Epithelial cell of prostate (primary cell): ENCODE results near the gene BMS1.
A peak's percentile ranks its signal among the peaks of the same experiment; 100 is the strongest.
"Not testable (repeated sequence)": the region's sequence is repeated elsewhere in the genome, so short reads cannot be mapped to it uniquely, and the experiment has no call there.

Experiments used
- DNase-seq: peaks from one replicate; pipeline ENCODE4 v3.0.0-alpha.2; 2011; ENCODE audit warnings: low read depth, low spot score
- H3K27ac ChIP-seq: fragments of 450-650 bp; 2 replicates; pipeline ENCODE4 v1.5.1; 2017; ENCODE audit warnings: mild to moderate bottlenecking

Gene BMS1

DNA sequence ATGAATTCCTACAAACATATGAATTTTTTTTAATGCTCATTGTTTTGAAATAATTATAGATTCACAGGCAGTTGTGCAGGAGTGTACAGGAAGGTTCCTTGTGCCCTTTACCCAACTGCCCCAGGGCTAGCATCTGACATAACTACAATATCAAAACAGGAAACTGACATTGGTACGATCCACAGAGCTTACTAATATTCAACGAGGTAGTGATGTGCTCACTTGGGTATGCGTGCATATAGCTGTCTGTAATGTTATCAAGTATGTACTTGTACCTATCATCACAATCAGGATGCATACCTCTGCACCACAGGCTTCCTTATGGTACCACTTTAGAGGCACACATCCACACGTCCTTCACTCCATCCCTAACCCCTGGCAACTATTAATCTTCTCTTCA is 68.3 kb downstream of the BMS1 start:
- peak overlapping the region; percentile 57 for H3K27ac ChIP-seq
- peak; percentile 96 for DNase-seq

DNA sequence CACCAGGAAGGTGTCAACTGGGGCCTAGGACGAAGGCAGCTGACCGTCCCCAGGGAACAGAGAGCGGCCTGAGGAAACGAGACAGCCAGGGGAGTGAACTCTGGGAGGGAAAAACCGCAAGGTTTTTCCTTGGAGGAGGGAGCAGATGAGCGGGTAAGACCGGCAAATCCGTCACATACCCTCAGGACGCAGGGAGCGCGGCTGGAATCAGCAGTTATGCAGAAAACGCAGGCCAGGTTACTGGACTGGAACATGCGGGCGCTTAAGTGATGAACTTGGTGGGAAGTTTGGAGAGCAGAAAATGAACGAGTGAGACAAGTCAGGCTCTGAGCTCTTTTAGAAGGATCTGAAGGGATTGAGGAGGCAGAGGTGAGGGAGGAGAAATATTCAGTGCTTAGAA is 76.7 kb downstream of the BMS1 start:
- DNase-seq, result no peak

DNA sequence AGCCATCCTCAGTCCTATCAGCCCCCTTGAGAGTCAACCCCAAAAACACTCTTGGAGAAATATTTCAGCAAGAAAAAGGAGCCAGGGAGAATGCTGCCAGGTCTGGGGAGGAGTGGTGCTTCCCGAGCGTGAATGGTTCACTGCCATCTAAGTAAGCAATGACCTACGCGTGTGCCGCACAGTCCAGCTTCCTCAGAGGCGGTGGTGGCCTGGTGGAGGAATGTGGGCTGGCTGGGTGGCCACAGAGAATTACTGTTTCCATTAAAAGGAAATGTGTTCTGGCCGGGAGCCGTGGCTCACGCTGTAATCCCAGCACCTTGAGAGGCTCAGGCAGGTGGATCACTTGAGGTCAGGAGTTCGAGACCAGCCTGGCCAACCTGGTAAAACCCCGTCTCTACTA is 77.4 kb downstream of the BMS1 start:
- not testable (repeated sequence) for H3K27ac ChIP-seq, DNase-seq

More for the DNA sequence above, 76.7 kb downstream of the BMS1 start:
- no peak overlapping the region for H3K27ac ChIP-seq

DNA sequence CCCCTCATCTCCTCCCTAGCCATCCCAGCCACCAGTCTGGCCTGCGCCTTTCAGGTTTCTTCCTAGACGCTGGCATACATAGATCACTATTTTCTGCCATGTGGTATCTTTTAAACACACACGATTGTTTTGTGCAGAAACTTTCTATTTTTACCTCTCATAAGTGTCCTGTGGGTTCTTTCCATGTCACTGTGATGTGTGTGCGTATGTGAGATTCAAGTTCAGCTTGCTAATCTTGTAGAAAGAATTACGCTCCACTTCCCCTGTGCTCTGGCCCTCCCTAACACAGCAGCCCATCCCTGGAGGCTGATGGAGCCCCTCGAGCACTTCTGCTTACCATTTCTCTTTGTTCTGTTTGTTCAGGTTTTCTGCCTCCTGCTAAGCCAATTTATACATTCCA is 80.2 kb downstream of the BMS1 start:
- DNase-seq, H3K27ac ChIP-seq: not testable (repeated sequence)

DNA sequence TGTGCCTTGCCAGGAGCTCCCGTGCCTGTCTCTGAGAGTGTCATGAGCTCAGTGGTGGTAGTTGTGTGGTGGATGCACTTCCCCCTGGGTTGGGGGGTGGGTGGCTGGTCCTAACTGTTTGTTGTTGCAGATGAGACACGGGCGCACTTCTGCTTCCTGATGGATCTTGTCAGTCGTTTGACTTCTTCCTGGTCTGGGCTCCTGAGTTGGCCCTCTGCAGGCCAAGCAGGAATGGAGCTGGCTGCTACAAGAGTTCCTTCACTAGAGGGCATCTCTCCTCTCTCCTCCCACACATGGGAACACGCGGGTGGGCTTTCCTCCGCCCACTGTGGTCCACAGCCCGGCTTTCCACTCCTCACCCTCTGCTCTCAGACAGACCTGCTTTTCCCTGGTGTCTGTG is 82.0 kb downstream of the BMS1 start:
- DNase-seq, result no peak
- no peak overlapping the region for H3K27ac ChIP-seq

DNA sequence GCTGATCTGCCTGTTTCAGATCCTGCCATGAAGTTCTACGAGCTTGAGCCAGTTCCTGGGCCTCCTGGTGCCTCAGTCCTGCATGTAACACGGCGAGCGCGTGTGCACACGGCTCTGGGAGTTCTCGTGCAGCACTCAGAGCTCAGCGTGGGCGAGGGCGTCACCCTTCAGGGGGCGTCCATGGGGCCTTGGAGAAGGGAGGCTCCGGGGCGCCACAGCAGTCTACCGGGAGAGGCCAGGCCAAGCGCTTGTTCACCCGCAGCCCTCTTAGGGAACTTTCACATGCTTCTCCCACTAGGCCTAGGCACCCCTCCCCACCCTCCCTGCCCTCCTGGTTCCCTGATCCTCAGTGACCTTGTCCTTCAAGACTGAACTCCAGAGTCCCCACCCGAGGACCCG is 83.1 kb downstream of the BMS1 start:
- no peak for DNase-seq
- no peak overlapping the region for H3K27ac ChIP-seq

DNA sequence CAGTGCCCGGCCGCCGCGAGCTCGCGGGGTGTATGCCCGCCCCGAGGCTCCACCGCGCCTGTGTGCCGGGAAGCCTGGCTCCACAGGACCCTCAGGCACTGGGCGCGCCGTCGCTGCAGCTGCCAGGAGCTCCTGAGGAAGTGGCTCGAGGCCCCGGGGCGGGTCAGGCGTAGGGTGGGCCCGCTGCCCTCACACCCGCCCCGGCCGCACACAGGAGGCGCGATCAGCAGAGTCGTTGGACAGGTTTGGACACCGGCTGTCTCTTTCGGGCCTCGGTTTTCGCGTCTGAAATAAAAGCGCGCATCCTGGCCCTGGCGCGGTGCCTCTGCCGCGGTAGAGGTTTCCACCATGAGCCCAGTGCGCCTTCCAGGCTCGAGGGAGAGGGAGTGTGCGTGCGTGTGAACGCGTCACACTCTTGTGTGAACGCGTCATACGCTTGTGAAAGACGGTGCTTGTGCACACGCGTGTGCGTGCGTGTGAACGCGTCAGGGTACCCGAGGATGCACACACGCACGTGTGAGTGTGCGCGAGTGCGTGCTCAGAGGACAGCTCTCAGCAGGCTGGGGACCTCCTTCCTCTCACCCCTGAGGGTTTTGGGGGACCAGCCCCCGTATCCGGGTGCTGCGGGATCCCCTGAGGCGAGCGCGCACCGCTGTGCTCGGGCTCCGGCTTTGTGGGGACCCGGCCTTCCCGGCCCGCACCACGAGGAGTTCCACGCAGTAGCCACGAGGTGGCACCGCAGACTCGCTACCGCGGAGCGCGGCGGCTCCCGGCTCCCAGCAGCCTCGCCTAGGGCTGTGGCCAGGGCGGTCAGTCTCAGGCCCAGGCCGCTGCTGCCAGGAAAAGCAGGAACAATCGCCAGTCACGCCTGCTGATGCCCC is 83.8 kb downstream of the BMS1 start:
- DNase-seq, result no peak
- no peak overlapping the region for H3K27ac ChIP-seq

DNA sequence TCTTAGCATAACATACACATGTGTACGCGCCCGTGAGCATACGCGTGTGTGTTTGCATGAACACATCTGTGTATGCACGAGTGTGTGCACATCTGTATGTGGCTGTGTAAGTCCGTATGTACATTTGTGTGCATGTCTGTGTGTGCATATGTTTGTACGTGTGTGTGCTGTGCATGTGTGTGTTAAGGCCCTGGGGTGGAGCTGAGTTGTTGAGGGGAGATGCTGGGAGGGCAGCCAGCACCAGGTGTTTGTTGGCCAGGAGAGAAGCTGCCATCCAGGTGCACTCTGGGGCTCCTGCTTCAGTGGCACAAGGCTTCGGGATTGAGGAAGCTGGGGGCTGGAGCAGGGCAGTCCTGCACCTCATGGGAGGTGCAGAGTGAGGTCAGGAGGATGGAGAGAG is 85.0 kb downstream of the BMS1 start:
- H3K27ac ChIP-seq, result no peak overlapping the region
- no peak for DNase-seq

DNA sequence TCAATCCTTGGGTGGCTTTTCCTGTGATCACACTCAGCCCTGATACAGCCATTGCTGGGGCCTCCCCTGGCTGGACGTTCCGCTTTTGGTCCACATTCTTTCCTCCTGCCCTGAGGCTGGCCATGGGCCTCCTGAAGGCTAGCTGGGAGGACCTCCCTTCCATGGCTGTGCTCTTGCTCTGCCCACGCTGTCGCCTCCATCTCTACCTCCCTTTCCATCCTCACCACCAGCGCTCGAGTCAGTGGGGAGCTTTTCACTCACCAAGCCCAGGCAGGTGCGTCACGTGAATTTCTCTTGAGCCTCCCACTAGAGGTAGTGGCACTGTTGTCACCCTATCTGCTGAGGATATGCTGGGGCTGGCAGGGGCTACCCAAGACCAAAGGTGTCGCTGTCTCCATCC is 85.9 kb downstream of the BMS1 start:
- no peak for DNase-seq
- no peak overlapping the region for H3K27ac ChIP-seq

DNA sequence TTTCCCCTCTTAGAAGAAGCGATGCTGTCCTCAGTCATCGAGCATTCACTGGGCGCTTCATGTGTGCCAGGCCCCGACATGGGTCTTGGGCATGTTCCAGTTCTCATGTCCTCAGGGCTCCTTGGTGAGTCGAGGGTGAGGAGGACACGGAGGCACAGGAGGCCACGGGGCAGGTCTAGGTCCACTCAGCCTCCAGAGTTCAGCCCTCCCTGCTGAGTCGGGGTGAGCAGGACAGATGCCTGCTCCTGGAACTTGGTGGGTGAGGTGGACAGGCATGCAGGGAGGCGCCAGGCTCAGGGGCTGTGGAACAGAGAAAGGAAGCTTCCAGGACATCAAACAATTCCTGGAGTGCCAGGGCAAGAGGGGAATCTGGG is 87.4 kb downstream of the BMS1 start:
- no peak overlapping the region for H3K27ac ChIP-seq
- no peak for DNase-seq

DNA sequence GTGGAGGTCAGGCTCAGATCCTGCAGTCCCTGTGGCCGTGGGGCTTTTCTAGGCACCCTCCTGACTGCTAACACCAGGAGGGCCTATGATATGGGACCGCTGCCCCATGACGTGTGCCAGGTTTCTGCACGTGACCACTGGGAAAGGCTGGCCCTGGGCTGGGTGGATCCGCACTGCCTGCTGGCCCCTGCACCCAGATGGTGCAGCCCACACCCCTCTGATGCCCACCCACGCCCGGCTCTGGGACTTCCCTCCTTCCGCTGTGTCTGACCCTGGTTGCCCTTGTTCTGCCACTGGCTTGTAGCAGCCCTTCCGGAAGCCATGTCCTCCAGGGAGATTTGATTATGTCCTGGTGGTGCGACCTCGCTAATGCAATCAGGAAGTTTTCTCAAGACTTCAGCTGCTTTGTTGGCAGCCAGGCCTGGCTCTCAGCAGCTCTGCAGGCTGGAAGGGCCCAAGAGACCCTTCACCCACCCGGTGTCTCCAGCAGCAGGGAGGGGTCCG is 88.6 kb downstream of the BMS1 start:
- H3K27ac ChIP-seq, DNase-seq: not testable (repeated sequence)

DNA sequence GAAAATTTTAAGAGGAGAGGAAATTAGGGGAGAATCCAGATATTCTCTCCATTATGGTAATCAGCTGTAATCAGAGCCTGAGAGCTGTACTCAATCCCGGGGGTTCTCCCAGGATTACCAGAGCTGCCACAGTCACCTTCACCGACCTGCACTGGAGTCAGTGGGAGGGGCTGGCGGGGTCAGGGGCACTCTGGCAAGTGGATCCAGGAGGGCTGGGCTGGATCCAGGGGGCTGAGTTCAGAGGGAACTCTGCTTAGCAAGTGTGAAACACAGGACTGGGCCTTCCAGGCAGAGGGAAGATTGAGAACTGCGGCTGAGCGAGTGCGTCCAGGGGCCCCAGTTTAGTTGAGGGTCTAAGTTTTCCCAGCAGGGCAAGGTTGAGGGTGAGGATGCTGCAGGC is 89.2 kb downstream of the BMS1 start:
- DNase-seq, result no peak
- H3K27ac ChIP-seq, result no peak overlapping the region

DNA sequence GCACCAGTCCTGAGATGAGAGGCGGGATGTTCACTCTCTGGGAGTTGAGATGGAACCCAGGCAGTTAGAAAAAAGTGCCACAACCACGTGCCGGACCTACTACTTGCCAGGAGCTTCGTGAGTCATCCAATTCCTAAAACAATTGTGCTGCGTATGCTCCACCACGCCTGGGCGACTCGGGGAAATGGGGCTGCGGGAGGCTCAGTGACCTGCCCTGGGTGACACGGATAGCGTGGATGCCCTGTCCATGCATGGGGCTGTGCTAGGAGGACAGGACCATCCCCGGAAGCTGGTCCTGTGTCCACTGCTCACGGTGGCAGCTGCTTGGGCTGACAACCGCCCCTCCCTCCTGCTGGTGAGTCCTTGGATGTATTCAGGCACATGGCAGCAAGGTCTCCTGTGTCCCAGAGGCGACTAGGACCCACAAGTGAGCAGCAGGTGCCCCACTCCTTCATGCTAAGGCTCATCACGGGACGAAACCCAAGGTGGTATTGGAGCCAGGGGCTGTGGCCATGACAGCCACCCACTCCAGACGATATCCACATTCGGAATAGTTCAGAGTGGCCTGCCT is 90.4 kb downstream of the BMS1 start:
- no peak for DNase-seq

DNA sequence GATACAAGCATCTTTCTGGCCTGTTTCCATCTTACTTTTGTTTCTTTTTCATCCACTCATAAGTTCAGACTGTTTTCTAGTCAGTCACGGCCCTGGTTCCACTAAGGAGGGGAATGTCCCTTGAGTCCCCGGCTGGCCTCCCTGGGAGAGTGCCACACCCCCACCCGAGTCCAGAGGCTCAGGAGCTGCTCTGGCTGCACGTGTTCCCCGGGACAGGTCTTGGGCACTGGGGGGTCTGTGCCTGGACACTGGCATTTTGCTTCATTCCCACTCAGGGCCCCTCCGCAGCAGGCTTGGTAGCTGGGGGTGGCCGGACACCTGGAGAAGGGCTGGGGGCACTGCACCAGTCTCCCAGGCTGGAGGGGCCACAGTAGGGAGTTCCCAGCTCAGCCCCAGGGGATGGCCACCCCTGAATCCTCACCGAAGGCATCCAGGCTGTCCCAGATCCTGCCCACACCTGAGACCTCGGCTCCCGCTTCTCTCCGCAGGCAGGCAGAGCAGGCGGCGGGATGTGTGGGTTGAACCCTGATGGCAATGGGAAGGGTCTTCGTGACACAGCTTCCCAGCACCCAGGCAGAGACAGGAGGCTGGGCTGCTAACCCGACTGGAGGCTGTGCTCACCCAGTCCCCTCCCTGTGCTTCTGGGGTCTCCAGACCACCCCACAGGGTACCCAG is 92.3 kb downstream of the BMS1 start:
- no peak overlapping the region for H3K27ac ChIP-seq
- no peak for DNase-seq

More for the DNA sequence above, 90.4 kb downstream of the BMS1 start:
- H3K27ac ChIP-seq, result no peak overlapping the region

DNA sequence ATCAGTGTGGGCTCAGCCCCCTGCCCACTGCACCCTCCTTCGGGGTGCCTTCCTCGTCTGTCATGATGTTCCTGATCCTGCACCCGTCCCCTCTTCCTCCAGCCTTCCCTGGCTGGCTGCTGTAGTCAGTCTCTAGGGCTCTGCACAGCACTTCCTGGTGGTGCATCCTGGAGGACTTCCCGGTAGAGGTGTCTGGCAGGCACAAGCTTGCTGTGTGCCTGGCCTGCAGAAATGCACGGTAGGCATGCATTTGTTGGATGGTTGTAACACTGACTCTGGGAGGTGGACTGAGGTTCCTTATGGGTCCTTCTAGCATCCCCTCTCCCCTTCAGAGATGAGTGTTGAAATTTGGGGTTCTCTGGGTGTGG is 92.8 kb downstream of the BMS1 start:
- H3K27ac ChIP-seq, result no peak overlapping the region
- no peak for DNase-seq

DNA sequence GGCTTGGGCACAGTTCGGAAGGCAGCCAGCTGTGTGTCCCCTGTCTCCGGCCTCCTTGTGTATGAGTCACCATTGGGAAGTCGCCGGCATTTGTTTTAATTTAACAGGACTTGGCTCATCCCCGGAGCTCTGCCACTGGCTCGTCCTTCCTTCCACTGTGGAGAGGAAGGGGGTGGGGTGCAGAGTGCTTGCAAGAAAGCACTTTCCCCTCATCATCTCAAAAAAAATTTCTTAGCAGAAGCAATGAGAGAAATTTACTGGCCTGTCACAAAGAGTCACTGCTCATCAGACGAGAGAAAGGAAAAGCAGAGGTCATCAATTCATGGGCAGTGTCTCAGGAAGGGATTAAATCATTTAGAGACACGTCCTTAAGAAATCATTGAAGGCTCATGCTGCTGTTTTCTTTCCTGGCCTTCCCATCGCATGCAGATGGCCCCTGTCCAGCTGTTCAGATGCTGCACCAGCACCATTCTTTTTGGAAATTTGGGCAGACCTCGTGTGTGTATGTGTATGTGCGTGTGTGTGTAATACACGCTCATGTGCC is 93.3 kb downstream of the BMS1 start:
- no peak for DNase-seq
- H3K27ac ChIP-seq, result no peak overlapping the region

DNA sequence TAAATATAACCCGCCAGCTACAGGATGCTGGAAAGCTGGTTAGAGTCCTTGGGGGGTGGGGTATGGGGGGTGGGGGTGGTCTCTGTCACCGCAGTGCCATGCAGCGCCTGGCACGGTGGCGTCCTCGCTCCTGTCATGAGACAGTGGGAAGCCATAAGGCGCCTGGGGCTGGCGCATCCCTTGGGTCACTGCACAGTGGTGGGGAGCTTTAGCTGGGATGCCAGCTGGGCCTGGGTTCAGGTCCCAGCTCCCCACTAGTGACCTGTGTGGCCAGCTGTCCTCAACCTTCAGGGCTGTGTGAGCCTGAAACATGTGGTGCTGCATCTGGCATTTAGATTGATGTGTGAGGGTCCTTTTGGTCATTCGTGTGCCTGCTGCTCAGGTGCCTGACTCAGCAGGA is 93.9 kb downstream of the BMS1 start:
- no peak overlapping the region for H3K27ac ChIP-seq
- no peak for DNase-seq

DNA sequence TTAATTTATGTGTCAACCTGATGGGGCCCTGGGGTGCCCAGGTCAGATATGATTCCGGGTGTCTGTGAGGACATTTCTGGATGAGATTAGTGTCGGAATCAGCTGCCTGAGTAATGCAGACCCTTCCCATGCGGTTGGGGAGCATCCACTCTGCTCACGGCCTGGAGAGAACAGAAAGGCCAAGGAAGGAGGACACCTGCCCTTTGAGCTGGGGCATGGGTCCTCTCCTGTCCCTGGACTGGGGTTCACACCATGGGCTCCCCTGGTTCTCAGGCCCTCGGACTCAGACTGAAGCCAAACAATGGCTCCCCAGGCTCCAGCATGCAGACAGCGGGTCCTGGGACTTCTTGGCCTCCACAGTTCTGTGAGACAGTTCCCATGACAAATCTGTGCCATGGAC is 94.3 kb downstream of the BMS1 start:
- DNase-seq, result no peak
- H3K27ac ChIP-seq, result no peak overlapping the region

DNA sequence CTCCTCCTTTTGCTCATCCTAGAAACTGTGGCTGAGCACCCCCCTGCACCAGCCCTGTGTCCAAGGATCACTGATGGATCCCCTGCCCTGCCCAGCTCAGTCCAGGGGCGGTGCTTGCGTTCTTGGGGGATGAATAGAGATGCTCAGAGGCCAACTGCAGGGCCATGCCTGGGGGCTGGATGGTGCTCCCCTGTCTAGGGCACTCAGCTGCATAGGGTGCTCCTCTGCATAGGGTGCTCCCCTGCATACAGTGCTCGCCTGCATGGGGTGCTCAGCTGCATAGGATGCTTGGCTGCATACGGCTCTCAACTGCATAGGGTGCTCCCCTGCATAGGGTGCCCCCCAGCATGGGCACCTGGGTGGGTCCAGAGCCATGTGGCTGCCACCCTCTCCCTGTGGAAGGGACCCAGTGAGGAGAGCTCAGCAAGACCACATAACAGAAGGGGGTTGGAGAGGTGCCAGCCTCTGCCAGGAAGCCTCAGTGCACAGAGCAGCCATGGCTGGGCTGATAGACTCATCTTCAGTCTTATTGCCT is 95.0 kb downstream of the BMS1 start:
- DNase-seq, result no peak
- no peak overlapping the region for H3K27ac ChIP-seq

DNA sequence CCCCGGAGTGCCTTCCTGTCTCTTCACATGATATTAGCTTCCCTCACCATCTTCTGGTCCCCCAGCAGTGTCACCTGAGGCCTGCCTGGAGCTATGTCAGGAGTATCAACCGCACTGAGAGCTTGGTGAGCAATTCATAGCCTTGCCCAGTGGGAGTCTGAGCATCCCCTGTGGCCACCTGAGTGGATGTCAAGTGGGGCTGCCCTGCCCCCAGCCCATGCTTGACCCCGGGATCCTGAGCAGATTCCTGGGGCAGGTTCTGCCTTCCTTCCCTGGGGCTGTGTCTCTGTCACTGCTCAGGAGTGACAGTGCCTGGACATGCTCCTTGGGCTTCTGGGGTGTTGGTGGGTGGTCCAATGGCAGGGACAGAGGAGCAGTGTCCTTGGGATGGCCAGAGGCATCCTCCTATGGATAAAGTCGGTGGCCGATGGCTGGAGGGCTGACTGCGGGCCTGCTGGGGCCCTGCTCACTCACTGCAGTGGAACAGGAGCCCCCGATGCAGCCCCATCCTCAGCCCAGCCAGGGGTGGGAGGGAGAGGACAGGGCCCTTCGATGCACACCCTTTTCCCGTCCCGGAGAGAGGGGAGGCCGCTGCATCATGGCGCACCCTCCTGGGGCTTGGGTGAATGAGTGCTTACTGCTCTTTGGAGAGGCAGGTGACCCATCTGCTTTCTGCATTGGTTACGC is 95.7 kb downstream of the BMS1 start:
- no peak for DNase-seq
- no peak overlapping the region for H3K27ac ChIP-seq
